ENCODE data around the gene RNF150. TPM values are rescaled to one million over a fixed set of nuclear protein-coding genes. Genes with fewer than 3 reads are reported as not detected.

Gene RNF150
- total RNA-seq, 4 donors from 2014 or later = 0.65 to 4.8 (median 1.7) TPM

- TF ChIP-seq CTCF (IDR thresholded peaks at IDR 0.05) (no peak), POLR2A (IDR thresholded peaks at IDR 0.05) (no peak)
- intact Hi-C loops (cut with DNase I; ENCODE audit: low total_unique reads) = no loop called here
- 55 to 61% methylated on average over 4 of the region's 4 CpGs for WGBS, 2 donors
- no peak for DNase-seq (ENCODE audit: low spot score in 2 of 2)
- H3K4me3 ChIP-seq (ENCODE audit: low read depth, poor library complexity, severe bottlenecking) = no peak overlapping the region
Observed at GRCh38 chr4:141153751-141154510, 20.7 kb upstream of the RNF150 start.

GRCh38 chr4:141144207-141144606, 10.9 kb upstream of the RNF150 start:
- no peak for DNase-seq (ENCODE audit: low spot score in 2 of 2)
- 92 to 97% methylated on average over 2 of the region's 2 CpGs for WGBS, 2 donors
- intact Hi-C loops (cut with DNase I; ENCODE audit: low total_unique reads) = no loop called here
- TF ChIP-seq CTCF (IDR thresholded peaks at IDR 0.05) = no peak
- no peak for TF ChIP-seq POLR2A (IDR thresholded peaks at IDR 0.05)
- H3K4me3 ChIP-seq (ENCODE audit: low read depth, poor library complexity, severe bottlenecking) = no peak overlapping the region

- H3K4me3 ChIP-seq (ENCODE audit: low read depth, poor library complexity, severe bottlenecking) = no peak overlapping the region
- DNase-seq (ENCODE audit: low spot score in 2 of 2) = no peak
- 71 to 73% methylated on average over 7 of the region's 7 CpGs for WGBS, 2 donors
Observed at GRCh38 chr4:141142423-141142822, 9.2 kb upstream of the RNF150 start.

GRCh38 chr4:141140391-141141200, 7.3 kb upstream of the RNF150 start:
- no peak overlapping the region for H3K4me3 ChIP-seq (ENCODE audit: low read depth, poor library complexity, severe bottlenecking)
- intact Hi-C loops (cut with DNase I; ENCODE audit: low total_unique reads) = no loop called here
- TF ChIP-seq CTCF (IDR thresholded peaks at IDR 0.05) (no peak), POLR2A (IDR thresholded peaks at IDR 0.05) (no peak)
- DNase-seq (ENCODE audit: low spot score in 2 of 2) = no peak
- 65 to 71% methylated on average over 3 of the region's 3 CpGs for WGBS, 2 donors

More at GRCh38 chr4:141142423-141142822, 9.2 kb upstream of the RNF150 start:
- intact Hi-C loops (cut with DNase I; ENCODE audit: low total_unique reads) = no loop called here
- TF ChIP-seq CTCF (IDR thresholded peaks at IDR 0.05) = no peak
- no peak for TF ChIP-seq POLR2A (IDR thresholded peaks at IDR 0.05)

GRCh38 chr4:141133999-141134995, 1.0 kb upstream of the RNF150 start:
- no peak overlapping the region for H3K4me3 ChIP-seq (ENCODE audit: low read depth, poor library complexity, severe bottlenecking)
- TF ChIP-seq POLR2A (IDR thresholded peaks at IDR 0.05) = no peak
- no peak for TF ChIP-seq CTCF (IDR thresholded peaks at IDR 0.05)
- intact Hi-C loops (cut with DNase I; ENCODE audit: low total_unique reads) = no loop called here
- 41 to 57% methylated on average over 11 of the region's 11 CpGs for WGBS, 2 donors
- no peak for DNase-seq (ENCODE audit: low spot score in 2 of 2)
